PFSK-1 (cell line): Measurements from ENCODE around the gene OR51V1.

Experiments
- SIN3A ChIP-seq: IDR thresholded peaks from 2 replicates; pipeline ENCODE4 v1.6.1; 2012; ENCODE audit warnings: mild to moderate bottlenecking, low read length, moderate library complexity, borderline replicate concordance; ENCODE audit not compliant: insufficient read depth
- TF ChIP-seq, protein P1 (sequence below), 2 experiments: IDR thresholded peaks; 2 replicates each; pipeline versions ENCODE4 v1.6.1 to v1.8.0; 2011 to 2012; ENCODE audit warnings: low read depth in 2 of 2, low read length in 2 of 2, control low read depth in 1 of 2, inconsistent platforms in 1 of 2, mild to moderate bottlenecking in 1 of 2, moderate library complexity in 1 of 2; ENCODE audit not compliant: insufficient read depth in 1 of 2

GRCh38 chr11:5196067-5196466, 4.4 kb downstream of the OR51V1 start:
- TF ChIP-seq SIN3A: no peak
- TF ChIP-seq, protein P1, sequence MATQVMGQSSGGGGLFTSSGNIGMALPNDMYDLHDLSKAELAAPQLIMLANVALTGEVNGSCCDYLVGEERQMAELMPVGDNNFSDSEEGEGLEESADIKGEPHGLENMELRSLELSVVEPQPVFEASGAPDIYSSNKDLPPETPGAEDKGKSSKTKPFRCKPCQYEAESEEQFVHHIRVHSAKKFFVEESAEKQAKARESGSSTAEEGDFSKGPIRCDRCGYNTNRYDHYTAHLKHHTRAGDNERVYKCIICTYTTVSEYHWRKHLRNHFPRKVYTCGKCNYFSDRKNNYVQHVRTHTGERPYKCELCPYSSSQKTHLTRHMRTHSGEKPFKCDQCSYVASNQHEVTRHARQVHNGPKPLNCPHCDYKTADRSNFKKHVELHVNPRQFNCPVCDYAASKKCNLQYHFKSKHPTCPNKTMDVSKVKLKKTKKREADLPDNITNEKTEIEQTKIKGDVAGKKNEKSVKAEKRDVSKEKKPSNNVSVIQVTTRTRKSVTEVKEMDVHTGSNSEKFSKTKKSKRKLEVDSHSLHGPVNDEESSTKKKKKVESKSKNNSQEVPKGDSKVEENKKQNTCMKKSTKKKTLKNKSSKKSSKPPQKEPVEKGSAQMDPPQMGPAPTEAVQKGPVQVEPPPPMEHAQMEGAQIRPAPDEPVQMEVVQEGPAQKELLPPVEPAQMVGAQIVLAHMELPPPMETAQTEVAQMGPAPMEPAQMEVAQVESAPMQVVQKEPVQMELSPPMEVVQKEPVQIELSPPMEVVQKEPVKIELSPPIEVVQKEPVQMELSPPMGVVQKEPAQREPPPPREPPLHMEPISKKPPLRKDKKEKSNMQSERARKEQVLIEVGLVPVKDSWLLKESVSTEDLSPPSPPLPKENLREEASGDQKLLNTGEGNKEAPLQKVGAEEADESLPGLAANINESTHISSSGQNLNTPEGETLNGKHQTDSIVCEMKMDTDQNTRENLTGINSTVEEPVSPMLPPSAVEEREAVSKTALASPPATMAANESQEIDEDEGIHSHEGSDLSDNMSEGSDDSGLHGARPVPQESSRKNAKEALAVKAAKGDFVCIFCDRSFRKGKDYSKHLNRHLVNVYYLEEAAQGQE (IDR thresholded peaks at IDR 0.05; ENCODE audit: insufficient read depth in 1 of 2, low read depth in 2 of 2, low read length in 2 of 2): no peak
